HG03039 (cell line): Measurements from ENCODE around the gene SGMS2.
"Not testable (repeated sequence)": the region's sequence is repeated elsewhere in the genome, so short reads cannot be mapped to it uniquely, and the experiment has no call there.

ENCODE experiments used
- ATAC-seq: cut with Tn5 transposase; IDR thresholded peaks from one replicate; pipeline ENCODE4 v1.9.1; 2021; ENCODE audit warnings: mild to moderate bottlenecking, moderate library complexity; ENCODE audit not compliant: unreplicated experiment

SGMS2 gene

DNA sequence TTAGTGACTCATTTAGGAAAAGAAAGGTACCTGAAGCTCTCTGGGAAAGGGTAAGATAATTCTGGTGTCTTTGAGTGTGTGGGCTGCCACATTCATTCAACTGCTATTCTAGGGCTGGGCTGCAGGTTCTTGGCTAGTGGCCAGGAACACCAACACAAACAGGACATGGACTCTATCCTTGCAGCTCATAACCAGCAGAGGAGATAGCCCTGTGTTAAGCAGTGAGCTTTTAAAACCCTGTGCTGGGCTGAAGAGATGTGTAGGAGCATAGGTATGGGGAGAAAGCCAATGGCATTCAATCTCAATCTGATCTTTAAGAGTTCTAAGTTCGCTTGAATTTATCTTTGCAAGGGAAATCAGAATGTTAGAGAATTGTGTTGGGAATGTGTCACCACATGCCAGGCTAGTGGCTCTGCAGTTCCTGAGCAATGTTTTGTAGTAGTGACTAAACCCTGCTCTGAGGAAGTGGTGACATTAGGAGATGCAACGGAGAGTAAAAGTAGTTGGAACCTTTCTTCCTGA lies 39.2 kb downstream of the SGMS2 start:
- no peak for ATAC-seq

DNA sequence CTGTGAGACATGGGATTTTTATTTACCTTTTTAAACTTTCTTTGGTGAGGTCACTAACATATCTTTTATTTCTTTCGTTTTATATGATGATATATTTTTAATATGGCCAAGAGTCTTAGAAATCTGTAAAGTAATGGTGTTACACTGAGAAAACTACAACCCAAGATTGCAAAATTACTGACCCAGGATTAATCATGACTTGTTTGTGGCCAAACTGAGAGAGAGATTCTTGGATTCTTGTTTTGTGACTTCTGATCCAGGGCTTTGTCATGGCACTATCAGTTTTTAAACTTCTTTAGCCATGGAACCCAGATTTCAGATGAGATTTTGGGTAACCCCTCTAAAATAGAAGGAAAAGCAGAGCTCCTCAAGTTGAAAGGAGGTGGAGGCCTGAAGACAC lies 42.0 kb downstream of the SGMS2 start:
- no peak for ATAC-seq

DNA sequence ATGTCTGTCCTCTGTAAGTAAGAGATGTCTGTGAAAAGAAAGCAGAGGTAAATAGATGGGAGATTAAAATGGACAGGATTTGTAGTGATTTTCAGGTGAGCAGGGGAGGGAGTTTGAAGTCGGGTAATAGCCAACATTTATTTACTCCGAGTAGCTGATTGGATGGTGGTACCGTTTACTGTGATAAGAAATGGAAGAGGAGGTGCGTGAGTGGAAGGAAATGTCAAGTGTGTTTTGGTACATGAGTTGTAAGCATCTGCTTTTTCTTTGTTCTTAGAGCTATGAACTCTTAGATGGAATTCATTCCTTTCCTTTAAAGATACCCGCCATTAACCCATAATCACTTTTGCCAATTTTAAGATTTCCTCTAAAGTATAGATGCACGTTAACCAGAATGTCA lies 45.5 kb downstream of the SGMS2 start:
- no peak for ATAC-seq

DNA sequence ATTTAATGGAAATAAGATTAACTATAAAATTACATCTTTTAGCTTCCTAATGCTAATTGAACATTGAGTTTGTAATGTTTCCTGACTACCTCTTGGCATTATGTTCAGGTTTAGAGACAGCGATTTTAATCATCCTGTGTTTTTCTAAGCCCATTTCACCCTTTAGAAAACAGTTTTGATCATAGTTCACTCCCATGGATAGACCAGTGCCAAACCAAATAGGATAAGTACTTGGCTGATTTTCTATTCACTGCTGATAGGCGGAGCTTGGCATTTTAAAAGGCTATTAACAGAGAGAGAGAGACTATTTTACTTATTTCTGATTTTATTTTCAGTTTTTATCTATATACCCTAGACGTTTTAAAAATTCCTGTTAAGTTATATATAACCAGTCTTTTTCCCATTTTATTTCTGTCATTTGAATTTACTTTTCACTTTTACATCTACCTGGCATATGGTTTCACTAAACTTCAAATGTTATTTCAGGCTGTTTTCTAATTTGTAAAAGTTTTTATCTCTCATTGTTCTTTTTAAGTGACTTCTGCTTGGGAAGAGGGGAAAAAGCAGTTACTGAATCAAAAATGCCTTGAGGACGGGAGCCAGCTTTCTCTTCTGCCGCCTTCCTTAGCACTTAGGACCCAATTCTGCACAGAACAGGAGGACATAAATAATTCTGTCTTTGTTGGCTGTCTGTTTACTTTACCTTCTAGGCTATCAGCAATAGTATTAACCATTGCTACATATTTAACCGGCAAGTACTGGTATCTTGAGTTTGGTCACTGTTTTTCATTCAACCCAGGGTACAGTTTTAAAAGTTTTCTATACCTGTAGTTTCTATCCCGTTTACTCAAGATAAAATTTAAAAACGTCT lies 46.4 kb downstream of the SGMS2 start:
- ATAC-seq = no peak

DNA sequence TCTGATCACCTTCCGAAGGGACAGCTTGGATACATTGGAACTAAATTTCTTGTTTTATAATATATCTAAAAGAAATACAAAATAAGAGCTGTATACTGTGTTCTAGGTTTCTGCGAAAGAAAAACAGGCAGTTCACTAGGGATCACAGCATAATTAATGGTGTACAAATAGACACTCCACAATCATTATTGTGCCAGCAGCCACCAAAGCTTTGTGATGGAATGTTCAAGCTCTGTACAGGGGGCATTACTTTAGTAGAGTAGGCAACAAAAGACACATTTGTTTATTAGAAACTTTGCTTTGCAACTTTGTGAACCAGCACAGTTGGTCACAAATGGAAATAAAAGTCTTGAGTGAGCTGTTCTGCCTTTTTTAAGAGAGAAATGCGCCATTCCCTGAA lies 49.3 kb downstream of the SGMS2 start:
- no peak for ATAC-seq

DNA sequence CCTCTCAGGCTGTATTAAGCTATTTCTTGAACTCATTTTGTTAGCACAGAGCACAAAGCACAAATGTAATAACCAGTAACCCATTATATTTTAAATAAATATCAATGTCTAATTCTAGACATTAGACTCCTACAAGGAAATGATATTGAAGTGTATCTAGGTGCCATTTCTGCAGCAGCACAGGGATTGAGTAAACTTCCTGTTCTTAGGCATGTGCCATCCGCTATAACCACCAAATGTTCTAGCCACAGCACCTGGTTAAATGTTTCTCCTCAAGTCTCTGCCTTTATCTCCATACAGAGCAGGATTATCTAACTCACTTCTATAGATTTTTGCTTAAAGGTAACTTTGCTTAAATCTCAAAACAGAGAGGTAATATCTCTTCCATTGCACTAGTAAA lies 51.4 kb downstream of the SGMS2 start:
- no peak for ATAC-seq

DNA sequence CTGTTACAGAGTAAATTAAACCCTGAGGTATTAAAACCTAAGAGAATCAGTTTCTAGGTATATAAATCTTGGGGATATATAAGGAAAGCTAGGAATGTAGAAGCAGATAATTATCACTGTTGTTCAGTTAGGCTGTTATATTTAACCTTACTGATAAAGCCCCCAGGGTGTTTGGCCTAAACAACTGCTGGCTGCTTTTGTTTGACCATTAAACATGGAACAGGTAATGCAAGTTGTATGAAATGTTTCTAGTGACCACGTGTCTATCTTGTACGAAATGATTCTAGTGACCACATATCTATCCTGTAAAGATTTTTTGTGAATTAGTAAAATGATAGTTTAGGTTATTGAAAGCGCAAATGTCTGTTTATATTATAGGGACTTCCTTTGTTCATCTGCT lies 52.6 kb downstream of the SGMS2 start:
- no peak for ATAC-seq

DNA sequence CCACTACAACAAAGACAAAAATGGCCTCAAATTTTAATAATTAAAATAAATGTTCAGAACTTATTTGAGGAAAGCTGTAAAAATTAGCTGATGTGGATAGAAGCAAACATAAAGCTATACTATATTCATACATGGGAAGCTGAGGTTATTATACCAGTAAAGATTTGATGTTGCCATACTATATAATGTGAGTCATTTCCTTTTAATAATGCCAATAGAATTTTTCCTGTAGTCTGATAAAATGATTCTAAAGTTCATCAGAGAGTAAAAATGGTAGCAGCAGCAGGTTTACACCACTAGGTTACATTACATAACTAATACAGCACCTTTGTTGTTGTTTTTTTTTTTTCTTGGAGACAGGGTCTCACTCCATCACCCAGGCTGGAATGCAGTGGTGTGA lies 61.1 kb downstream of the SGMS2 start:
- no peak for ATAC-seq

DNA sequence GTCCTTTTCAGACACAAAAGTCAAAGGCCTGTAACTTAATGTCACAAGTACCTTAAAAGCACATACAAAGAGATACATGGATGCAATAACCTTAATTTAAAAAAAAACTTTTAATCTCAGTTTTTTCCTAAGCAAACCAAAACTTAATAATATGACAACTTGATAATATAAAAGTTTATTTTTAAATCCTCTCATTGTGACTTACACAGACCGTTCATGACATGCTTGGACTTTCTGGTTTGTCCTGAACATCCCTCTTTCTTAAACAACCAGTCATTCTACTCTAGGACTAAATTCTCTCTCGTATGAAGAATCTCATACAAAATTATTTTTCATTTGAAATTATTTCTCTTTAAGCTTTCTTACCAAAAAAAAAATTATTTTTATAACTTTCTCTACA lies 63.5 kb downstream of the SGMS2 start:
- ATAC-seq = no peak

DNA sequence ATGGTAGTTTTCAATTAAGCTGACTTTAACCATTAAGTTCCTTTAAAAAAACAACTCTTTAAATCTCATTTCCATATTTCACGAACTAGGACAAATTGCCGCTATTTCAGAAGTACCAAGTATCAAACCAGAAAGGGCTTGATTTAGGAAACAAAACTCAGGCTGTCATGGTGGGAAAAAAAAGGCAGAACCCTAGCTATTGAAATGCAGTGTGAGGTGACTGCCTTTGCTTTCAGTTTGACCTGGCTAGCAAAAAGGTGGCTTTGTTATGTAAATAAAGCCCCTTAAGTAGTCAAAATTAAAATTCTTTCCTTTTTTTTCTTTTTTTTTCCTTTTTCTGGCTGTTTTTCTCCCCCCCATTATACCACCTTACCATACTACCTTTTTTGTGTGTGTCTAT lies 66.0 kb downstream of the SGMS2 start:
- no peak for ATAC-seq

DNA sequence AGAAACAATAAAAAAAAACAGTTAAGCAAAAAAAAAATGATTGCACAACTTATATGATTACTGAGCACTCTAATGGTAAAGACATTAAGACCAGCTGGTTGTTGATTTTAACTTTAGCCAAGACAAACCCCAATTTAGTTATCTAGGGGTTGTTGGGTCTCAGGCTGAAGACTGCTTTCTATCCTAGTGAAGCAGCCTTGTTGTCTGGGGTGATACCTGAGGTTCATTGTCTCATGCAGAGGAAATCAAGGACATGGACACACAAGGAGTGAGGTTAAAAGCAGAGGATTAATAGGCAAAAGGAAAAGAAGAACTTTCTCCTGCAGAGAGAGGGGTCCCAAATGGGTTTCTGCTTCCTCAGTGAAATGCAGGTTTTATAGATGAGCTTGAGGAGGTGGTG lies 66.6 kb downstream of the SGMS2 start:
- no peak for ATAC-seq

DNA sequence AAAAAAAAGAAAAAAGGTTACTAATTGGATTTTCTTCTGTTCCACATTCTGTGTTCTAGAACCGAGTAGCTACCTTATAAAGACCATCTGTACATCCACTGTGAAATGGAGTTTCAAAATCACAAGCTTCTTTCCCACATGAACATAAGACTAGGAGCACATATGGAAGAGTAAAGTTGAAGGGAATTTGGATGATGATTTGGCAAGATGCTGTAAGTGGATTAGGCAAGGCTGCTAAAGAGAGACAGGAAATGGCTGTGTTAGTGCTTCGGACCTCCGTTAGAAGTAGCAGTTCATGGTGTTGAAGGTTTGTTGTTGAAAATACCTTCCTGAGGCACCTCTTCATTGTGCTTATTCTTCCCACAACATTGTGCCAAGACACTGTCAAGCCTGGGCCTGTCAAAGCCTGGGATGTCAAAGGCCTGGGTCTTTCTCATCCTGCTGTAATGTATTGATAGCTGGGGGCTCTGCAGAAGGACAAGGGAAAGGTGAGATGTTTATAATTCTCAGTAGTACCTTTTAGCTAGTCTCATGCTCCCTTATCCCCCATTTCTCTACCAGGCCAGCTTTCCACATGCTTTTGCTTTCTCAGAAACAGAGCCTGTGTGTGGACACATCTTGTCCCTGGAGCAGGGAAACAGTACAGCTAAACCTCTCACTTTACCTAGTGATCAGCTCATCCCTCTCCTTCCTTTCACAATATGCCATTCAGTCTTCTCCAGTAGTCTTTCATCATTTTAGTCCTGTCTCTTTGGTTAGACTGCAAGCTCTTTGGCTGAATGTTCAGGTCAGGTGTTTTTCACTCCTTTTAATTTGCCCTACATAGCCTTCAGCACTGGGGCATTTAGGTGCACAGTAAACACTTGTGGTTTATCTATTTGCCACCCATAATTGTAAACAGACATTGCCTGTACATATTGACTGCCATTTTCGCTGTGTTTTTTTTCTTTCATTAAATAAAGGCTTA lies 68.7 kb downstream of the SGMS2 start:
- ATAC-seq = no peak

DNA sequence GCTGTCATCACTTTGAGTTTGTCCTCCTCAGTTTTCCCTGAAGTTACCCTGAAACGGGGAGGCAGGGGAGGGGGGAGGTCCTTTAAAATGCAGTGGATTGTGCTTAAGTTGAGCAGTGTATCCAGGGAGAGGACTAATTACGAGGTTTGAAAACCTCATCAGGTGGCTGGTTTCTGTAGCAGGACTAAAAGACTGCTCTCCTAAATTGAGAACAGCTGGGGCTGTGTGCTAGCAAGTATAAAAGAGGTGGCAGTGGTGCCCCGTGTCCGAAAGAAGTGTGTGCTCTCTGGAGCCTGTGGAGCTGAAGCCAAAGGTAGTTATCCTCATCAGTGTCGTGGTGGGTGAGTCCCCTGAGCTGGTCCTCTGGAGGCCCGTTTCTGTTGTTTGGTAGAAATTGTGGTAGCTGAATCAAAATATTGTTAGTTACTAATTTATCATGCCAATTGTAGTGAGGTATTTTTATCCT lies 69.4 kb downstream of the SGMS2 start:
- no peak for ATAC-seq

DNA sequence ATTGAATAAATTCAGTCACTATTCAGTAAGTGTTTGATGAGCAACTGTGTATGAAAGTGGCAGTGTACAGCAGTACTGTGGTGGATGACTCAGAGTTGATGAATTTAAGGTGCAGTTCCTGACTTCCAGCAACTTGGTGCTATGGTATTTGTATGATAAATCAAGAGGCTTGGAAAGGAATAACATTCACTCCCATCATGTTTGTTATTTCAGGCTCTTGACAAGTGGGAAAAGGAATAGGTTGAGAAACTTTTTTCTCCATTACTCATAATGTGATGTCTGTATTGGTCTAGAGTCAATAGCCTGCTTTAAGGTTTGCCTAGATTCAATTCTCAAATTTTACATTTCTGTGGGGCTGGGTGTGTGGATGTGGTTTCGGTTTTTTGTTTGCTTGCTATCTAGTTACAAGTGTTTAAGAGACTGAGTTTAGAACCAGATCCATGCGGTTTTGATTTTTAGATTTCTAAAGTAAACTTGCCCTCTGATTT lies 71.5 kb downstream of the SGMS2 start:
- no peak for ATAC-seq

DNA sequence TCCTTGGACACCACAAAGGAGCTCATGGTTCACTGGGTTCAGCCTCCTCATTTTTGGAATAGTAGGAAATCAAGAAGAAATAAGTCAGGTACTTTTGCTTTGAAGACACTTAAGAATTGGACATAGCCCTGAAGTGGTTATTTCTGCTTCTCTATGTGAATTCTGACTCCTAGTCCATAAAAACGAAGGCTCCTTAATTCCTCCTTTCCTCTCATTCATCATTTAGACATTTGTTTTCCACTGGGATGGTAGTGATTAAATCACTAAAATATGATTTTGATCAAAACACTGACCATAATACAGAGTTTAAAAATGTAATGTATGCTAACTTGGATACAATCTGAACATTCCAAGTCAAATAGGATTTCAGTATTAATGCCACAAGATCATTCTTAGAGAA lies 71.9 kb downstream of the SGMS2 start:
- no peak for ATAC-seq

DNA sequence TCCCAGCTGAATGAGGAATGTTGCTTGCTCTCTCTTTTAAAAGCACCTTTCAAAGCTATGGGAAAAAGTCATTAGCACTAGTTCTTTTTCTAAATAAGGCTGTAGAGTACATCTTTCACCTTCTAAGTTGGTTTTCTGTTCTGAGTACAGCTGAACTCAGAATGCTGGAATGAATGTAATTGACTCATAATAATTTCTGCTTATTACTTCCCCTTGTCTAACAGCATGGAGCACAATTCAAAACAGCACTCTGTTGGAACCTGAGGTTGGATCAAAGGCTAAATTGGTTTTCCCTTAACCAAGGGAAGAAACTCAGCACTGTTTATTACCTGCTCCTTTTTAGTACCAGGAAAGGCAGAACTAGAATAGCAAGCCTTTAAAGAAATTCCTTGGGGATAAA lies 73.1 kb downstream of the SGMS2 start:
- no peak for ATAC-seq

DNA sequence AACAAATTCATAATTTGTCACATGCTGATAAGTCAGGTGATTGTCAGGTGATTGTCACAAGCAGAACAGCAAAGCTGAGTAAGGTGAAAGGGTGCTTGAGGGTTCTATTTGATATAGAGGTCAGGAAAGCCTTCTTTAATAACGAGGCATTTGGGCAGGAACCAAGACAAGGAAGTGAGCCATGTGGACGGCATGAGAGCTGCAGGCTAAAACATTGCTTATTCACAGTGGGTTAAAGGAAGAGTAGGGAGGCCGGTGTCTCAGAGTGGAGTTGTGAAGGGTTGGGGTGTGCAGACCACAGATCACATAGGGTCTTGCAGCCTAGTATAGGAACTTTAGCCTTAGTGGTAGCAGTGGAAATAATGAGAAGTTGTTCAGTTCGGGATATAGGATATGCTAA lies 75.3 kb downstream of the SGMS2 start:
- ATAC-seq = no peak

DNA sequence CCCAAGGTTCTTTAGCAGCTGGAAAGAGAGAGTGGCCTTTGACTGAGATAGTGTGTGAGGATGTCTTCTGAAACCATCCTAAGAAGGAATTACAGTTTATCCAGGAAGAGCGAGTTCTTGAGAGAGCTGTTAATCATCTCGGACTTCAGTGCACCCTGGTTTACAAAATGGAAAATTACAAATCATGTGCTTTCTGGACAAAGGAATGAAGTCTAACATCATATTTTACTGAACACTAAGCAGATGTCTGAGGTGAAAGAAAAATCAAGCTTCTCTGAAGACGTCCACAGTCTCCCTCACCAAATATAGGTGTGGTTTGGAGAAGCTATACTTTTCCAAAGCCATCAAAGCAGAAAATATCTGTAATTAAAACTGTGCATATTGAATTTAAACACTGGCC lies 75.8 kb downstream of the SGMS2 start:
- ATAC-seq = no peak

DNA sequence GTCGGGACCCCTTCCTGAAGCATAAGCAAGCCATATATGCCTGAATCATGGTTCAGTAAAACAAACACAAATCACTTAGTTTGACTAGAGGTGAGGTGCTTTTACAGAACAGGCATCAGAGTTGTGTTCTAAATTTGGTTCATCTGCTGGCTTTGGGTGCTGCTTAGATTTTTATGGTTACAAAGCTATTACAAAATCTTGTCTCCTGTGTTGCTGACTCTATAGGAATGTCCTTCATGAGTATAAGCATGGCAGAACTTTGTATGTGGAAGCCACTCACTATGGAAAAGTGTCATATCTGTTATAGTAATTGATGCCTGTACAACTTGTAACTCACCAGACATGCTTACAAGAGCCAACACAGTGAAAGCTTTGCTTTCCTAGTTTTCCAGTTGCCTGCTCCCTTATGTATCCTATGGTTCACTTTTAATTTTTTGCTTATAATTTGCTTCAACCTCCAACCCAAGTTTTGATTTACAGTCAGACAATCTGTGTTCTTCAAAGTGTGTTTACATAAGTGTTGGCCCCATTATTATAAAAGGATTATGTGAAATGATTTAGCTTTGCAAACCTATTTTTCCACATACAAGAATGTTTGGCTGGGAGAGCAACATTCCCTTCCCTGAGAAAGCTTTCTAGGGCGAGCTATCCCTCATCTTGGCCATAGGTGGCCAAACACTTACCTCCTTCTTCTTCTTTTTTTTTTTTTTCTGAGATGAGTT lies 76.6 kb downstream of the SGMS2 start:
- ATAC-seq = no peak

DNA sequence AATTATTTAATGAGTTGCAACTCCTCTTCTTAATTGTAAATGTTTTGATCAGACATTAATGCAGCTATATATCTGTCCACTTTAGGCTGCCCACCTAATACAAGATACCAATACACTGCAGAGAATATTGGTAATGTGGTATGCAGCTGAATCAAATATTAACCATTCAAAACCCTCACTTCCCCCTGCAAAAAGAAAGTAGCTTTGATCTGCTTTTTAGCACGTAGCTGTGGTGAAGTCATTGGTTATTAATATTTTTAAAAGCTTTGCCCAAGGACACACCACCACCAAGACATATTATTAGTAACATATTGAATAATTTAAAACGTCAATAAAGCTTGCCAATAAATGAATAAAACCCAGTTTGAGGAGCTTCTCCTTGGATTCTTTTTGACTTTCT lies 78.0 kb downstream of the SGMS2 start:
- no peak for ATAC-seq

DNA sequence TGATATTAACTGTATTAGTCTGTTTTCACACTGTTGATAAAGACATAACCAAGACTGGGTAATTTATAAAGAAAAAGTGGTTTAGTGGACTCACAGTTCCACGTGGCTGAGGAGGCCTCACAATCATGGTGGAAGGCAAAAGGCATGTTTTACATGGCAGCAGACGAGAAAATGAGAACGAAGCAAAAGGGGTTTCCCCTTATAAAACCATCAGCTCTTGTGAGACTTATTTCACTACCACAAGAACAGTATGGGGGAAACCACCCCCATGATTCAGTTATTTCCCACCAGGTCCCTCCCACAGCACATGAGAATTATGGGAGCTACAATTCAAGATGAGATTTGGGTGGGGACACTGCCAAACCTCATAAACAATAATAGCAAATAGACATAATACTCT lies 80.3 kb downstream of the SGMS2 start:
- ATAC-seq = not testable (repeated sequence)
